HG03575 (cell line): ENCODE measurements around the gene PRKCA.

Experiments
- ATAC-seq: cut with Tn5 transposase; IDR thresholded peaks from one replicate; pipeline ENCODE4 v1.9.1; 2021; ENCODE audit not compliant: unreplicated experiment, insufficient number of reproducible peaks, low FRiP score; ENCODE audit errors: extremely low read depth

Gene PRKCA

GRCh38 chr17:66747578-66748275 is 445.3 kb downstream of the PRKCA start:
- no peak for ATAC-seq

- ATAC-seq: no peak
These were observed 446.2 kb downstream of the PRKCA start for GRCh38 chr17:66748578-66748977.

- ATAC-seq: no peak
These were observed 446.9 kb downstream of the PRKCA start for GRCh38 chr17:66749217-66749832.

- no peak for ATAC-seq
These were observed 447.7 kb downstream of the PRKCA start for GRCh38 chr17:66750116-66750515.

- ATAC-seq: no peak
These were observed 448.5 kb downstream of the PRKCA start for GRCh38 chr17:66750781-66751543.

- ATAC-seq: no peak
These were observed 449.4 kb downstream of the PRKCA start for GRCh38 chr17:66751771-66752170.

- ATAC-seq: no peak
These were observed 450.0 kb downstream of the PRKCA start for GRCh38 chr17:66752411-66752810.

GRCh38 chr17:66753126-66753920 is 450.9 kb downstream of the PRKCA start:
- ATAC-seq: no peak

GRCh38 chr17:66755101-66755943 is 452.9 kb downstream of the PRKCA start:
- no peak for ATAC-seq

GRCh38 chr17:66755944-66756290 is 453.5 kb downstream of the PRKCA start:
- ATAC-seq: no peak

GRCh38 chr17:66760324-66760723 is 457.9 kb downstream of the PRKCA start:
- no peak for ATAC-seq

GRCh38 chr17:66762276-66762675 is 459.9 kb downstream of the PRKCA start:
- ATAC-seq: no peak

GRCh38 chr17:66763056-66763455 is 460.6 kb downstream of the PRKCA start:
- ATAC-seq: no peak

GRCh38 chr17:66764506-66764905 is 462.1 kb downstream of the PRKCA start:
- no peak for ATAC-seq

GRCh38 chr17:66767154-66767933 is 464.9 kb downstream of the PRKCA start:
- ATAC-seq: no peak

GRCh38 chr17:66769911-66770310 is 467.5 kb downstream of the PRKCA start:
- no peak for ATAC-seq

- no peak for ATAC-seq
These were observed 469.9 kb downstream of the PRKCA start for GRCh38 chr17:66772148-66772812.
